Erythroblast (primary cell): ENCODE measurements around the gene HOXC6.

Experiments
- DNase-seq, 2 experiments: peaks; one replicate each; lab custom pipeline; 2025; lab: John Stamatoyannopoulos, UW
- GATA1 ChIP-seq: IDR thresholded peaks from 2 replicates; pipeline ENCODE4 v1.6.1; 2011; ENCODE audit warnings: low read depth, mild to moderate bottlenecking, control low read depth, low read length, moderate library complexity
- POLR2A ChIP-seq: IDR thresholded peaks from 2 replicates; pipeline ENCODE4 v1.6.1; 2011; ENCODE audit warnings: mild to moderate bottlenecking, low read length

HOXC6 gene

GRCh38 chr12:54019924-54020590 is 8.2 kb upstream of the HOXC6 start:
- DNase-seq, result no peak
- TF ChIP-seq GATA1 (no peak), POLR2A (no peak)

DNA sequence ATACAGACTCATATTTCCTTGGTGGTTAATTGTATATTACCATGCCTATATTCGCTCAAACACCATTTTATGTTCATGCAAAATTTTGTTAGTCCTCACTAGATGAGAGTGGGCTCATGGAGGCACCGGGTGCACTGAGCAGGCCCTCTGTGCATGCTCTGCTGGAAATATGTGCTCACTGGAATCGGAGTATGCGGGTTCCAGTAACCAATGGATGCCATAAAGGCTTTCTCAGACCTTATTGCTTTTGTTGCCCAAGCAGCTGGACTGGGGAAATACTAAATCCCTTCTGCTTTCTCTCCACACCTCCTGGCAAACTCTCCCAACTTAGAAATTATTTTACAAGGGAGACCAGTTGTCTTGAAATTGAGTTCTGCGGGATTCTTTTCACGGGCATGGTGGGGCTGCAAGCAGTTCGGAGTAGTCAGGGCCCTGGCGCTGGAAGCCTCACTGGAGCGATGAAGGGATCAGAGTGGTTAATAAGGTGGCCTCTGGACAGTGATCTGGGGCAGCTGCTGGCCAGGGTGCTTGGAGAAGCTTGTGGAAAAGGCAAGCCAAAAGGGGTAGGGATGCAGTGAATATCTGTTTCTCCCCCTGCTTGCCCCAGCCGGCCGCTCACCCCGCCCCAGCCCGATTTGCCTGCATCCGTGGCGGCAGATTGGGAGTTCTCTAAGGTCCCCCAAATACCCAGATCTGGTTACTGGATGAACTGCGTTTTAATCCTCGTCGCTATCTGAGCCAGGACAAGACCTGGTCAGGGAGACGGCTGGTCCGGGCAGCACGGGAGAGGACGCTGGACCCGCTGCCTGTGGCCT is 7.4 kb upstream of the HOXC6 start:
- TF ChIP-seq GATA1 (no peak), POLR2A (no peak)
- DNase-seq, result no peak

GRCh38 chr12:54021432-54022013 is 6.7 kb upstream of the HOXC6 start:
- no peak for TF ChIP-seq POLR2A
- TF ChIP-seq GATA1, result no peak

DNA sequence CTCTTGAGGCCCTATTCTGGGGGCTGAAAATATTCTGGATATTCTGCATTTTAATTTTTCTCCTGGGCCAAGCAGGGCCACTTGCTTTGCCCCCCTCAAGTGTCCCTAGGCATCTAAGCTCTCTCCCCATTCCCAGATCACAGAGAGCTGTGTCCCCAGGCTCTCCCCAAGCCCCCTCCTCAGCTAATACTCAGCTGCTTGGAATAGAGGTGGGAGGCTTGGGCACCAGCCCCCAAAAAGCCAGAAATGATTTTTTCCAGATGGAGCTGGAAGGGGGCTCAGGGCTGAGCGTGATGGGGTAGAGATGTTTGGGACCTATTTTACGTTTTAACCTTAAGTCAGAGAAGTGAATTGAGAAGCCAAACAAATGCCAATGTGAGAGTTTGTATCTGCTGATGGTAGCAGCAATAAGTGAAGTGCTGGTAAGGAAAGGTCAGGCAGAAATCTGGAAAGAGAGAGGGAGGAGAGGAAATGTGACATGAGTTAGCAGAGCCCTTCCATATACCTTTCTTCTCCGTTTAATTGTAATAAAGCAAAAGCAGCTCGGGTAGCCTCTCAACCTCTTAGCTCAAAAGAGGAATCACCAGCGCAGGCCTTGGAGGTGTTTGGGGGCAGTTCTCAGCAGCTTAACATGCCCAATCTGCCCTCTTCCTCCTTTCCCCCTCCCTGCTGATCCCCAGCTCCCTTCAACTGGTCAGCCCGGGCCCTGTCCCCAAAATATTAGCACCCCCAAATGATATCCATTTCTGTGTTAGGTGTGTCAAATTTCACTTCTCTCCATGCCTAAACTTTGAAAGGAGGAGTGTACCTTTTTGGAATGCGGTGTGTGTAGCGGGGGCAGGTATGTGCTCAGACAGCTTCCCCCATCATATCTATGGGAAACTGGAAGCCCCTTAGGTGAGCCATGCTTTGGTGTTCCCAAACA is 5.0 kb upstream of the HOXC6 start:
- no peak for DNase-seq
- TF ChIP-seq GATA1 (no peak), POLR2A (no peak)

More at GRCh38 chr12:54021432-54022013, 6.7 kb upstream of the HOXC6 start:
- no peak for DNase-seq

- TF ChIP-seq POLR2A, result no peak
- no peak for TF ChIP-seq GATA1
- DNase-seq, result no peak
These were observed 4.1 kb upstream of the HOXC6 start for GRCh38 chr12:54024127-54024526.

DNA sequence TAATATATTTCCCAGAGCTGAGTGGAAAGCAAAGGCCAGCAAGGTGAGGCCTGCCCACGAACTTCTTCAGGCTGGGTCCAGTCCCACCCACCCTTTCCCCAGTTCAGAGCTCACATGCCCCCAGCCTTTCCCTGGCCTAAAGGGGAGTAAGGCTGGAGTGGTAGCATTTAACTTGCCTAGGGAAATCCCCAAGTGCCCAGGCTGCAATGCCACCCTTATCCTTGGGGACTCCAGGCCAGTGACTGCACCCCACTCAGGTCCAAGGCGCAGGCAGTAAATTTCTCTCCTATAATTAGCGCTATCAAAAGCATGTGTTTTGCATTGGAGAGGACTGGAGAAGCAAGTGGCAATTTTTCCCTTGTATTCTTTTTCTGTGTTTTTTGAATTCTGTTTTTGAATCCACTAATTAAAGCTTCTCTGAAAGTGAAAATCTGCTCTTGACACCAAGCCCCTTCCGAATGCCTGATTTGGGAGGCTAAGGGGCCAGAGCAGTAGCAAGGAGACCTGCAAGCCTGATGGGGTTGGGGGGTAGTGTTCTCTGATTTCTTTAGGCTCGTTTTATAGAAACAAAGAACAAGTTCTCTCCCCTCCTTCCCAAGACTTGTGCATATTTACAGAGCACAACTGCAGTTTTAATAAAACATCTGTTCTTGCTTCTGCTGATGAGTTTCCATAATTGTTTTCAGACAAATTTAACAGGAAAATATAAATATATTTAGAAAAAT is 3.5 kb upstream of the HOXC6 start:
- no peak for TF ChIP-seq GATA1
- no peak for TF ChIP-seq POLR2A
- no peak for DNase-seq

- DNase-seq, result no peak
- TF ChIP-seq POLR2A, result no peak
These were observed 2.5 kb upstream of the HOXC6 start for GRCh38 chr12:54025499-54026405.

- no peak for TF ChIP-seq GATA1
- no peak for TF ChIP-seq POLR2A
- no peak for DNase-seq
These were observed 1.4 kb upstream of the HOXC6 start for GRCh38 chr12:54026640-54027441.

DNA sequence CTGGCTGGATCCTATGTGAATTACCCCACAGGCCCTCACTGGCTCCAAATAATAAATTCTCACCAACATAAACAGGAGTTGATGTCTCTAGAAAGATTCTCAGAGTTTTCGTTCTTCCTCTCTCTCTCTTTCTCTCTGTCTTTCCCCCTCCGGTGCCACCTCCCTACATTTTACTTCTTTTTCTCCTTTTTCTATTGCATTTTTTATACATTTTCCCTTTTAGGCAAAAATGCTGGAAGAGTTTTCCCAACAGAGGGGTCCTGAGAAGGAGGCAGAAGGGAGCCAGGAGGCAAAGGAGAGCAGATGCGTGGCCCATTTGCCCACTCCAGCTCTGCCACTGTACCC is 826 bp upstream of the HOXC6 start:
- TF ChIP-seq POLR2A, result no peak
- no peak for TF ChIP-seq GATA1
- no peak for DNase-seq

- DNase-seq, result no peak
- no peak for TF ChIP-seq GATA1
- no peak for TF ChIP-seq POLR2A
These were observed 1.5 kb downstream of the HOXC6 start for GRCh38 chr12:54029529-54030441.
